ENCODE data around the gene RASA2. TPM values are rescaled to one million over a fixed set of nuclear protein-coding genes. Genes with fewer than 3 reads are reported as not detected.

The RASA2 gene
- total and polyA plus RNA-seq, 2 experiments from 2014 or later: 16.6 to 28.6 TPM

- TF ChIP-seq ZNF331 (CRISPR knock-in tag; IDR thresholded peaks at IDR 0.05; ENCODE audit: low read depth): no peak
- no peak for TF ChIP-seq STAT1 (IDR thresholded peaks at IDR 0.05; ENCODE audit: unreplicated experiment)
- TF ChIP-seq CTCF (conservative IDR thresholded peaks at IDR 0.05; ENCODE audit: low read depth in 2 of 2): no peak
- TF ChIP-seq ETS1 (IDR thresholded peaks at IDR 0.05): no peak
- TF ChIP-seq NANOG (IDR thresholded peaks at IDR 0.05; ENCODE audit: borderline replicate concordance): no peak
- no peak for TF ChIP-seq REST (IDR thresholded peaks at IDR 0.05; ENCODE audit: unreplicated experiment)
Observed at GRCh38 chr3:141505166-141505565, 18.3 kb downstream of the RASA2 start (continued).

GRCh38 chr3:141506071-141506470 is 19.2 kb downstream of the RASA2 start:
- Mint-ChIP-seq H3K9me3 (no peaks in the 10 kb centered on the region), H3K27ac (no peak overlapping the region), H3K4me1 (peaks cover 10% of the 10 kb centered on the region; the same call in 2 of the 3 replicates), H3K4me3 (no peak overlapping the region), H3K36me3 (ENCODE audit: low read depth) (no peaks in the 10 kb centered on the region), H3K27me3 (ENCODE audit: insufficient read depth, low read depth, poor library complexity) (no peaks in the 10 kb centered on the region)
- no peak overlapping the region for H3K4me3 ChIP-seq
- H2AFZ ChIP-seq: no peak overlapping the region
- H4K20me1 ChIP-seq (replicated peaks; ENCODE audit: insufficient read depth): peaks cover 9% of the 10 kb centered on the region; the same call in 1 of the 2 replicates
- TF ChIP-seq ZNF114 (CRISPR knock-in tag; IDR thresholded peaks at IDR 0.05): no peak
- TF ChIP-seq JUNB (IDR thresholded peaks at IDR 0.05; ENCODE audit: unreplicated experiment): no peak
- no peak for TF ChIP-seq CTCF (conservative IDR thresholded peaks at IDR 0.05; ENCODE audit: low read depth in 2 of 2)
- H3K27ac ChIP-seq (ENCODE audit: low read depth): no peak overlapping the region
- H3K27me3 ChIP-seq (ENCODE audit: insufficient read depth): no peaks in the 10 kb centered on the region
- H3K36me3 ChIP-seq (ENCODE audit: insufficient read depth): no peaks in the 10 kb centered on the region
- peaks cover 80% of the 10 kb centered on the region for H3K79me2 ChIP-seq (replicated peaks; ENCODE audit: insufficient read depth)
- DNase-seq (ENCODE audit: low spot score) (no peak), ATAC-seq (no peak)
- H3K4me2 ChIP-seq: no peak overlapping the region
- H3K9me2 ChIP-seq (ENCODE audit: insufficient read depth): no peaks in the 10 kb centered on the region
- H3K4me1 ChIP-seq (ENCODE audit: insufficient read depth): peaks cover 7% of the 10 kb centered on the region; the same call in 1 of the 2 replicates
- H3F3A ChIP-seq (replicated peaks; ENCODE audit: low read depth): no peaks in the 10 kb centered on the region

Measured in GM23338 (cell line).